Measurements from ENCODE around the gene THOC7. TPM values are rescaled to one million over a fixed set of nuclear protein-coding genes. Genes with fewer than 3 reads are reported as not detected.

THOC7 gene
- total RNA-seq, 1 experiment from 2014 or later = 77.7 TPM

- no peaks in the 10 kb centered on the region for H3K27me3 Mint-ChIP-seq (ENCODE audit: unreplicated experiment)
- no peaks in the 10 kb centered on the region for H3K36me3 Mint-ChIP-seq (ENCODE audit: insufficient read depth, unreplicated experiment)
- BruUV-seq (replicated peaks) = no TSS peak
- H3K9me3 Mint-ChIP-seq (ENCODE audit: low read depth, unreplicated experiment) = no peaks in the 10 kb centered on the region
- H3K4me3 Mint-ChIP-seq (ENCODE audit: low read depth, unreplicated experiment) = no peak overlapping the region
- no peak for DNase-seq
- no peak overlapping the region for H3K27ac Mint-ChIP-seq (ENCODE audit: unreplicated experiment)
- no peak for TF ChIP-seq CTCF (IDR thresholded peaks at IDR 0.05; ENCODE audit: unreplicated experiment)
- no peaks in the 10 kb centered on the region for H3K4me1 Mint-ChIP-seq (ENCODE audit: low read depth, unreplicated experiment)
- intact Hi-C loops (cut with micrococcal nuclease; ENCODE audit: unreplicated experiment) = no loop called here
- CTCF ChIA-PET = interaction anchor here (0.6 to 0.7 kb wide), 2 partner anchors 136 to 163 kb away, joined by 6 to 7 read pairs; no protein-coding TSS in a partner anchor
These were observed 39.3 kb downstream of the THOC7 start for GRCh38 chr3:63824309-63824708.

- intact Hi-C loops (cut with micrococcal nuclease; ENCODE audit: unreplicated experiment) = loop anchor here (2.0 to 10.0 kb wide), 2 partner anchors 156 to 244 kb away; no protein-coding TSS in a partner anchor
- no peak for DNase-seq
- H3K9me3 Mint-ChIP-seq (ENCODE audit: low read depth, unreplicated experiment) = no peaks in the 10 kb centered on the region
- TF ChIP-seq CTCF (IDR thresholded peaks at IDR 0.05; ENCODE audit: unreplicated experiment) = no peak
- no peaks in the 10 kb centered on the region for H3K36me3 Mint-ChIP-seq (ENCODE audit: insufficient read depth, unreplicated experiment)
- BruUV-seq (replicated peaks) = no TSS peak
- CTCF ChIA-PET = interaction anchor here (0.6 to 1.6 kb wide), 5 partner anchors 157 to 945 kb away, joined by 3 to 8 read pairs (median 3); no protein-coding TSS in a partner anchor
- no peaks in the 10 kb centered on the region for H3K27me3 Mint-ChIP-seq (ENCODE audit: unreplicated experiment)
- H3K27ac Mint-ChIP-seq (ENCODE audit: unreplicated experiment) = no peak within 1 kb of the TSS
- H3K4me3 Mint-ChIP-seq (ENCODE audit: low read depth, unreplicated experiment) = no peak within 1 kb of the TSS
- peaks cover 26% of the 10 kb centered on the region for H3K4me1 Mint-ChIP-seq (ENCODE audit: low read depth, unreplicated experiment)
These were observed 44.5 kb downstream of the THOC7 start, which contains the start of gene C3orf49 for GRCh38 chr3:63819151-63819398. Gene C3orf49, plus strand, starts transcription at chr3:63819299. Its CDS starts 173 bp downstream, at chr3:63819472.

GRCh38 chr3:63818282-63819150 lies 45.1 kb downstream of the THOC7 start:
- Mint-ChIP-seq H3K27me3 (ENCODE audit: unreplicated experiment) (no peaks in the 10 kb centered on the region), H3K36me3 (ENCODE audit: insufficient read depth, unreplicated experiment) (no peaks in the 10 kb centered on the region), H3K4me3 (ENCODE audit: low read depth, unreplicated experiment) (no peak overlapping the region), H3K9me3 (ENCODE audit: low read depth, unreplicated experiment) (no peaks in the 10 kb centered on the region), H3K4me1 (ENCODE audit: low read depth, unreplicated experiment) (peaks cover 26% of the 10 kb centered on the region), H3K27ac (ENCODE audit: unreplicated experiment) (no peak overlapping the region)
- peak; percentile 66 for DNase-seq
- CTCF ChIA-PET = interaction anchor here (0.5 to 1.6 kb wide), 7 partner anchors 14 to 945 kb away, joined by 3 to 8 read pairs (median 3); no protein-coding TSS in a partner anchor
- peak; percentile 62 for TF ChIP-seq CTCF (IDR thresholded peaks at IDR 0.05; ENCODE audit: unreplicated experiment)
- BruUV-seq (replicated peaks) = no TSS peak
- intact Hi-C loops (cut with micrococcal nuclease; ENCODE audit: unreplicated experiment) = loop anchor here (1.0 to 10.0 kb wide), 4 partner anchors 156 to 467 kb away; no protein-coding TSS in a partner anchor

GRCh38 chr3:63817225-63817624 lies 46.4 kb downstream of the THOC7 start:
- no peak for DNase-seq
- Mint-ChIP-seq H3K36me3 (ENCODE audit: insufficient read depth, unreplicated experiment) (no peaks in the 10 kb centered on the region), H3K9me3 (ENCODE audit: low read depth, unreplicated experiment) (no peaks in the 10 kb centered on the region), H3K4me3 (ENCODE audit: low read depth, unreplicated experiment) (no peak overlapping the region), H3K27me3 (ENCODE audit: unreplicated experiment) (no peaks in the 10 kb centered on the region), H3K27ac (ENCODE audit: unreplicated experiment) (no peak overlapping the region), H3K4me1 (ENCODE audit: low read depth, unreplicated experiment) (peaks cover 26% of the 10 kb centered on the region)
- no peak for TF ChIP-seq CTCF (IDR thresholded peaks at IDR 0.05; ENCODE audit: unreplicated experiment)
- no TSS peak for BruUV-seq (replicated peaks)
- intact Hi-C loops (cut with micrococcal nuclease; ENCODE audit: unreplicated experiment) = loop anchor here (10.0 kb wide), 1 partner anchor 242 kb away; no protein-coding TSS in a partner anchor
- CTCF ChIA-PET = no interaction called here

Measured in Calu3 (cell line).